Keratinocyte (primary cell): ENCODE measurements around the gene PLD5.

ENCODE experiments used
- CTCF ChIP-seq, 3 experiments: IDR thresholded peaks in 1 of 3; conservative IDR thresholded peaks in 1 of 3; optimal IDR thresholded peaks in 1 of 3; 2 replicates in 2 of 3; 3 replicates in 1 of 3; pipeline versions ENCODE3 to v1.5.1; 2011; ENCODE audit warnings: low read length in 3 of 3, mild to moderate bottlenecking in 3 of 3, moderate library complexity in 2 of 3, control low read depth in 1 of 3, inconsistent platforms in 1 of 3; ENCODE audit not compliant: insufficient read depth in 2 of 3; ENCODE audit errors: extremely low read depth in 1 of 3
- EZH2 ChIP-seq: IDR thresholded peaks from one replicate; pipeline ENCODE4 v1.6.1; 2012; ENCODE audit warnings: inconsistent platforms, mild to moderate bottlenecking, low read length, moderate library complexity

- no peak for TF ChIP-seq CTCF (optimal IDR thresholded peaks at IDR 0.05 in 1 of 3, IDR thresholded peaks at IDR 0.05 in 1 of 3, conservative IDR thresholded peaks at IDR 0.05 in 1 of 3; ENCODE audit: extremely low read depth in 1 of 3, insufficient read depth in 2 of 3, low read length in 3 of 3)
- TF ChIP-seq EZH2, result no peak
These were observed 22.6 kb upstream of the PLD5 start for GRCh38 chr1:242546849-242547729.
